Measurements from ENCODE around the gene CDK9.
"Not testable (repeated sequence)": the region's sequence is repeated elsewhere in the genome, so short reads cannot be mapped to it uniquely, and the experiment has no call there.

CDK9 gene

DNA sequence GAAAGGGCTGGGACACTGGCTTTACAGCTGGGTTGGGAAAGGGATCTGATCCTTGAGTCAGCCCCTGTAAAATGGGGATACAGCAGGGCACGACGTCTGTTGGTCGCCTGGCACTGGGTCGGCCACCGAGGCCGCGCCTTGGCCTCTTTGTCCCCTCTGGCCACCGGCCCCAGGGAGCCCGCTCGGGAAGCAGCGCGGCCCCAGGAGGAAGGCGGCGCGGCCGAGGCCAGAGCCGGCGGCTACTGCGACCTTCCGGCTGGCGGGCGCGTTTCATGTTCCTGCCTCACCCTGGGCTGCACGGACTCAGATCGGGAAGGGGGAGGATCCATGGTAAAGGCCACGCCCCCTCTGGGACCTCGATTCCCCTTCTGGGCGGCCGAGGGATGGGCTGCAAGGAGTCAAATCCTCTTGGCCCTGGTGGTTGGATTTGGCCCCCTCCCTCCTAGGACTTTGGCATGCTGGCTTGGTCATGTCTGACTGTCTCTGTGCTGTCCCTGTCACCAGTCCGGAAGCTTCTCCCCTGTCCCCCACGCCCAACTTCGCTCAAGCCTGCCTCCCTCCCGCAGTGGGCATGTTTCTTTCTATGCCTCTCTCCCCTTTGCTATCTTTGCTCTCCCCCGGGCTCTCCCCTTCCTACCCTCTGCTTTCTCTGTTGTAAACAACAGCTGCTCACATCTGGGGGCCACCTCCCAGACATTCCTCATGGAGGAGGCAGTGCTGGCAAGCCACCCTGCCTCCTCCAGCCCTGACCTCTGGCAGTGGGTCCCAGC lies 42.6 kb downstream of the CDK9 start:
- DNase-seq = peak; percentile 20

DNA sequence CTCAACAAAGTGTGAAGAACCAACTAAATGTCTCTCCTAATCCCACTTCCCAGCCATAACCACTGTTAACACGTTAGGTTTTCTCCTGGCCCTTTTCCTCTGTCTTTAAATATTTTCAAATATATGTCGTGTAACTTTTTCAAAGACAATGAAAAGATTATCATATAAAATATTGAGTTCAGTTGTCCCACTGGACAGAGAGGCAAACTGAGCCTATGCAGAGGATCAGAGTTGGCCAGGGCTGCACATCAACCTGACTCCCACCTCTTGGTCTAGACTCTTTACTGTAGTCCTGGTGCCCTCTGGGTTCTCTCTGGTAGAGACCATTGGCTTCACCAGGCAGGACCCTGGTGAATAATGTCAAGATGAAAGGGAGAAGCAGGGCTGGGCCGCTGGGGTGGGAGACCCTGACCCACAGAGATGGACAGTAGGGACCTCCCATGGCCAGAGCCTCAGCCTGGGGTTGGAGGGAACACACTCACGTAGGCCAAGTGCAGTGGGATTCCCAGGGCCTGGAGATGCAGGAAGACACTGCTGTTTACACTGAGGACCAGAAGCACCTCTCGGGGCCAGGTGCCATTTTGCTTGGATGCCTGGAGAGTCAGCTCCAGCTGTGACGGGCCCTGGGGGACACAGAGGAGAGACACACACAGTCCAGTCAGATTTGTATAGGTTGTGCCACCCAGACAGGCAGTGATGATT lies 43.5 kb downstream of the CDK9 start:
- DNase-seq = no peak

DNA sequence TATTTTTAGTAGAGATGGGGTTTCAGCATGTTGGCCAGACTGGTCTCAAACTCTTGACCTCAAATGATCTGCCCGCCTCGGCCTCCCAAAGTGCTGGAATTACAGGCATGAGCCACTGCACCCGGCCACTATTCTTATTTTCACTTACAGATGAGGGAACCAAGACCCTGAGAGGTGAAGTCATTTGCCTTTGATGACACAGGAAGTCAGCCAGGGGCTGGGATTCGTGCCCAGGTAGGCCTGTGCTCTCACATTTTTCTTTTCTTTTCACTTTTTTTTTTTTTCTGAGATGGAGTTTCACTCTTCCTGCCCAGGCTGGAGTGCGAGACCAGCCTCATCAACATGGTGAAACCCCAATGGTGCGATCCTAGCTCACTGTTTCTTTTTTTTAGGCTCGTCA lies 46.4 kb downstream of the CDK9 start:
- no peak for DNase-seq

DNA sequence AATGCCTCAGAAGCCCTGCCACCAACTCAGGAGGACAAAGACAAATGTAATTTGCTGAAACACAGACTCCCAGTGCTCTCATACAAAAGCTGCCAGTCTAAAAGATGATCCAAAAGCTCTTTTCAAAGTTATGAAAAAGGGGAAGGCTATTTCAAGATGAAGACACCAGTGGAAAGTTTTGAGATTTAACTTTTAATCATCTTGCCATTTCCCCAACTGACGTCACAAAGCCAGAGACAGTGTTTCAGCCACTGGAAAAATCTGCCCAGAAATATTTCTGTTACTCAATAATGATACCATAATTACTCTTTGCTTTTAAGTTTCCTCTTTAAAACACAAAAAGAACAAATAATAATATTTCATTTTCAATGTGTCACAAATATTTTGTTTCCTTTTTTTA lies 47.7 kb downstream of the CDK9 start:
- DNase-seq = no peak

DNA sequence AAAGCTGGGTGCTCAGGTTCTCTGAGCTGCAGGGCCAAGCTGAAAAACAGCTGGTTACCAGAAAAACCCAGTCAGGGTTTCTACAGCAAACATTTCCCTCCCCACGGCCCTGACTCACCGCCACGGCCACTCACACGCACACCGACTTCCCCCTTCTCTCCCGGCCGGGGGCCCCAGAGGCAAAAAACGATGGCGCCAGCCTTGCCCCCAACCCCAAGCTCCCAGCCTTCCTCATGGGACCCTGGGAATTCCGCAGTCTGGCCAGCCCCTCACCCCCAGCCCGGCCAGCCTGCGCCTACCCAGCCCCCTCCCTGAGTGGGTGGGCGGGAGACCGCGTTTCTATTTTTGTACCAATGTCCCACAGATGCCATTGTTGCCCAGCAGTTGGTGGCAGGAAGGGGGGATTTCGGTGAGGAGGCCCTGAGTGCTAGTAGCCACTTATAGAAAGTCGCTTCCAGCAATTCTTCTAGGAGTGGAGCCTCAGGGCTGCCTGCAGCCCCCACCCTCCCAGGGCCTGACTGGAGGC lies 50.2 kb downstream of the CDK9 start:
- no peak for DNase-seq

DNA sequence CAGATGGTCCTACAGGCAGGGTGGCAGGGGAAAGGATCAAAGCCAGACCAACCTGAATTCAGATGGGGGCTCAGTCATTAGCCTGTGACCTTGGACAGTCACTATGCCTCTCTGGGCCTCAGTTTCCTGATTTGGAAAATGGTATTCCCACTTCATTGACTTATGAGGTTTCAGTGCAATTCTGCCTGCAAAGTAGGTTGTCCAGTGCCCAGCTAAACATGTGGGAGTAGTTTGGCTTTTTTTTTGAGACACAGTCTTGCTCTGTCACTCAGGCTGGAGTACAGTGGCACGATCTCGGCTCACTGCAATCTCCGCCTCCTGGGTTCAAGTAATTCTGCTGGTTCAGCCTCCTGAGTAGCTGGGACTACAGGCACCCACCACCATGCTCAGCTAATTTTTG lies 50.7 kb downstream of the CDK9 start:
- not testable (repeated sequence) for DNase-seq

DNA sequence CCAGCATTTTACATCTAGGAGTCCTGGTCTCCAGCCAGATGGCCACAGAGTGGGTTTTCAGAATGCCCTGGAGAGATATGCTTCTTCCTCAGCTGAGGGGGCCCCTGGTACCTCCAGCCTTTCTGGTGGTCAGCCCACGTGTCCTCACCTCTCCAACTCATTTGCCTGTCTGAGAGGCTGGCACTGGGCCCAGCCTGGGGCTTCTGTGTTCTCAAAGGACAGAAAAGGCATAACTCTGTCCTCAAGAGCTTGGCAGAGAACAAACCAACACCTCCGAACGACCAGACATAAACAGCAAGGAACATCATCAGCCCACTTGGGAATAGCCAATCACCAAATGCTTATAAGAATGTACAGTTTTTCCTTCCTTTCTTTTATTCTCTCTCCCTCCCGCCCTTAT lies 51.5 kb downstream of the CDK9 start:
- no peak for DNase-seq

DNA sequence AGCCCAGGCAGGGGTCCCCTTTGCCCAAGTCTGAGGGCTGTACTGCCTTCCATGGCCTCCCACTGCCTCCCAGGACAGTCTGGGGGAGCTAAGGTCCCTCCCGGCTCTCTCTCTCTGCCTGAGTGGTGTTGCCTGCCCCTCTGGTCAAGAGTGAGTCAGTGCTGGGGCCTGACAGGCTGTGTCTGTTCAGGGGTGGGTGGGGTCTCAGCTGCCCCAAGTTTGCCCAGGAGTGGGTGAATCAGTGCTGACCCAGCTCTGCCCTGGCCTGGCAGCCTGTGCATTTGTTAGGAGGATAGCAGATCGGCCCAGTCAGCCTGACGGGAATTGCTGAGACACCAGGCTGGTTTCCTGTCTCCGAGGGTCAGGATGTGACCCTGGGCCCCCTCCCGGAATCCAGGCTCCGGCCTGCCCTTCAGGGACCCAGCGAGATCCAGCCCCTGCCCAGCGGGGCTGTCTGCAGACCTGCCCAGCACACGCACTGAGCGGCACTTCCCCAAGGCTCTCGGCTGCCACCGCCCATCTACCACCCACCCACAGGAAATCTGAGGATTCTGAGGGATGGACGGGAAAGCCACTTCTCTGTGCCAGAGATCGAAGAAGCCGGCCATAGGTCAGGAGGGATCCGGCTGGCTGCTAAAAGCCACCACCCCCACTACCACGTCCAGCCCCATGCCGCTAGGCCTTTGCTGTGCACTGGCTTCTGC lies 52.7 kb downstream of the CDK9 start:
- DNase-seq = no peak
